ENCODE results near the gene PLXNA2.

The PLXNA2 gene

GRCh38 chr1:208036106-208036808 is 207.9 kb downstream of the PLXNA2 start:
- no peak overlapping the region for H4K5ac ChIP-seq (ENCODE audit: low read length)
- no peak overlapping the region for H2AK5ac ChIP-seq (ENCODE audit: low read length)
- WGBS (ENCODE audit: extremely low coverage, insufficient coverage, low lambda C conversion rate) = no CpG with 5 or more reads among the region's 8 CpGs
- H3K79me2 ChIP-seq (ENCODE audit: control insufficient read depth, insufficient read depth, low read length) = no peaks in the 10 kb centered on the region
- no peak overlapping the region for H2BK15ac ChIP-seq (replicated peaks; ENCODE audit: low read depth)
- no peak overlapping the region for H3K4ac ChIP-seq (ENCODE audit: low read depth, low read length)
- H4K8ac ChIP-seq (ENCODE audit: low read depth, low read length) = no peak overlapping the region
- peaks cover 3% of the 10 kb centered on the region for H3K4me1 ChIP-seq (ENCODE audit: control insufficient read depth, low read depth, low read length)
- H3K27me3 ChIP-seq (ENCODE audit: insufficient read depth, low read length, poor library complexity) = no peaks in the 10 kb centered on the region
- H3K4me3 ChIP-seq (ENCODE audit: low read length) = no peak overlapping the region
- H3K23ac ChIP-seq (ENCODE audit: low read length) = no peak overlapping the region
- no peak overlapping the region for H2BK120ac ChIP-seq (ENCODE audit: low read depth, low read length)
- no peaks in the 10 kb centered on the region for H3K79me1 ChIP-seq (ENCODE audit: low read length)
- H2BK5ac ChIP-seq (ENCODE audit: low read length) = no peak overlapping the region
- no peak overlapping the region for H3K9ac ChIP-seq (ENCODE audit: low read length)
- DNase-seq = peak; percentile 75
- no peak overlapping the region for H3K4me2 ChIP-seq (ENCODE audit: low read length)
- no peak overlapping the region for H3K27ac ChIP-seq (ENCODE audit: low read depth, low read length)
- H3K18ac ChIP-seq (ENCODE audit: low read length) = no peak overlapping the region
- peaks cover 15% of the 10 kb centered on the region for H3K36me3 ChIP-seq (ENCODE audit: control insufficient read depth, insufficient read depth, low read length)
- no peak overlapping the region for H3K56ac ChIP-seq (ENCODE audit: low read length)

GRCh38 chr1:208034135-208034534 is 210.0 kb downstream of the PLXNA2 start:
- no peak overlapping the region for H2BK15ac ChIP-seq (replicated peaks; ENCODE audit: low read depth)
- no peak overlapping the region for H3K4me2 ChIP-seq (ENCODE audit: low read length)
- WGBS (ENCODE audit: extremely low coverage, insufficient coverage, low lambda C conversion rate) = no CpG with 5 or more reads among the region's 8 CpGs
- H3K4me3 ChIP-seq (ENCODE audit: low read length) = no peak overlapping the region
- no peaks in the 10 kb centered on the region for H3K27me3 ChIP-seq (ENCODE audit: insufficient read depth, low read length, poor library complexity)
- DNase-seq = no peak
- H3K79me1 ChIP-seq (ENCODE audit: low read length) = no peaks in the 10 kb centered on the region
- H3K36me3 ChIP-seq (ENCODE audit: control insufficient read depth, insufficient read depth, low read length) = peaks cover 15% of the 10 kb centered on the region
- peaks cover 2% of the 10 kb centered on the region for H3K4me1 ChIP-seq (ENCODE audit: control insufficient read depth, low read depth, low read length)
- no peak overlapping the region for H4K5ac ChIP-seq (ENCODE audit: low read length)
- no peak overlapping the region for H3K9ac ChIP-seq (ENCODE audit: low read length)
- H4K8ac ChIP-seq (ENCODE audit: low read depth, low read length) = no peak overlapping the region
- no peak overlapping the region for H3K18ac ChIP-seq (ENCODE audit: low read length)
- H3K79me2 ChIP-seq (ENCODE audit: control insufficient read depth, insufficient read depth, low read length) = no peaks in the 10 kb centered on the region
- no peak overlapping the region for H3K27ac ChIP-seq (ENCODE audit: low read depth, low read length)
- no peak overlapping the region for H2BK5ac ChIP-seq (ENCODE audit: low read length)
- H2AK5ac ChIP-seq (ENCODE audit: low read length) = no peak overlapping the region
- H3K56ac ChIP-seq (ENCODE audit: low read length) = no peak overlapping the region
- no peak overlapping the region for H3K4ac ChIP-seq (ENCODE audit: low read depth, low read length)
- H2BK120ac ChIP-seq (ENCODE audit: low read depth, low read length) = no peak overlapping the region
- H3K23ac ChIP-seq (ENCODE audit: low read length) = peak overlapping the region; percentile 24

- WGBS (ENCODE audit: extremely low coverage, insufficient coverage, low lambda C conversion rate) = no CpG with 5 or more reads among the region's 10 CpGs
- H3K36me3 ChIP-seq (ENCODE audit: control insufficient read depth, insufficient read depth, low read length) = peaks cover 9% of the 10 kb centered on the region
- H3K79me1 ChIP-seq (ENCODE audit: low read length) = no peaks in the 10 kb centered on the region
- no peak for DNase-seq
- no peak overlapping the region for H2AK5ac ChIP-seq (ENCODE audit: low read length)
- H4K5ac ChIP-seq (ENCODE audit: low read length) = no peak overlapping the region
- H3K23ac ChIP-seq (ENCODE audit: low read length) = no peak overlapping the region
- peaks cover 2% of the 10 kb centered on the region for H3K4me1 ChIP-seq (ENCODE audit: control insufficient read depth, low read depth, low read length)
- no peak overlapping the region for H3K9ac ChIP-seq (ENCODE audit: low read length)
- H2BK120ac ChIP-seq (ENCODE audit: low read depth, low read length) = no peak overlapping the region
- no peak overlapping the region for H2BK5ac ChIP-seq (ENCODE audit: low read length)
- H3K4me2 ChIP-seq (ENCODE audit: low read length) = no peak overlapping the region
- H2BK15ac ChIP-seq (replicated peaks; ENCODE audit: low read depth) = no peak overlapping the region
- no peak overlapping the region for H3K4ac ChIP-seq (ENCODE audit: low read depth, low read length)
- H3K27ac ChIP-seq (ENCODE audit: low read depth, low read length) = no peak overlapping the region
- H3K56ac ChIP-seq (ENCODE audit: low read length) = no peak overlapping the region
- no peak overlapping the region for H4K8ac ChIP-seq (ENCODE audit: low read depth, low read length)
- no peak overlapping the region for H3K18ac ChIP-seq (ENCODE audit: low read length)
- no peak overlapping the region for H3K4me3 ChIP-seq (ENCODE audit: low read length)
- no peaks in the 10 kb centered on the region for H3K79me2 ChIP-seq (ENCODE audit: control insufficient read depth, insufficient read depth, low read length)
- H3K27me3 ChIP-seq (ENCODE audit: insufficient read depth, low read length, poor library complexity) = no peaks in the 10 kb centered on the region
Observed at GRCh38 chr1:208033236-208033635, 210.9 kb downstream of the PLXNA2 start.

- H3K23ac ChIP-seq (ENCODE audit: low read length) = no peak overlapping the region
- H3K79me1 ChIP-seq (ENCODE audit: low read length) = no peaks in the 10 kb centered on the region
- H3K4me2 ChIP-seq (ENCODE audit: low read length) = no peak overlapping the region
- DNase-seq = no peak
- H3K4me1 ChIP-seq (ENCODE audit: control insufficient read depth, low read depth, low read length) = no peaks in the 10 kb centered on the region
- no peaks in the 10 kb centered on the region for H3K79me2 ChIP-seq (ENCODE audit: control insufficient read depth, insufficient read depth, low read length)
- H2BK15ac ChIP-seq (replicated peaks; ENCODE audit: low read depth) = no peak overlapping the region
- no CpG with 5 or more reads among the region's 4 CpGs for WGBS (ENCODE audit: extremely low coverage, insufficient coverage, low lambda C conversion rate)
- no peak overlapping the region for H3K4ac ChIP-seq (ENCODE audit: low read depth, low read length)
- no peak overlapping the region for H3K27ac ChIP-seq (ENCODE audit: low read depth, low read length)
- no peak overlapping the region for H3K4me3 ChIP-seq (ENCODE audit: low read length)
- peaks cover 9% of the 10 kb centered on the region for H3K36me3 ChIP-seq (ENCODE audit: control insufficient read depth, insufficient read depth, low read length)
- H4K5ac ChIP-seq (ENCODE audit: low read length) = no peak overlapping the region
- no peak overlapping the region for H3K18ac ChIP-seq (ENCODE audit: low read length)
- no peak overlapping the region for H3K9ac ChIP-seq (ENCODE audit: low read length)
- H3K27me3 ChIP-seq (ENCODE audit: insufficient read depth, low read length, poor library complexity) = no peaks in the 10 kb centered on the region
- H2BK5ac ChIP-seq (ENCODE audit: low read length) = no peak overlapping the region
- H2BK120ac ChIP-seq (ENCODE audit: low read depth, low read length) = no peak overlapping the region
- H3K56ac ChIP-seq (ENCODE audit: low read length) = no peak overlapping the region
- no peak overlapping the region for H4K8ac ChIP-seq (ENCODE audit: low read depth, low read length)
- no peak overlapping the region for H2AK5ac ChIP-seq (ENCODE audit: low read length)
Observed at GRCh38 chr1:208031932-208032320, 212.3 kb downstream of the PLXNA2 start.

- H2BK5ac ChIP-seq (ENCODE audit: low read length) = no peak overlapping the region
- no peak for DNase-seq
- H4K5ac ChIP-seq (ENCODE audit: low read length) = no peak overlapping the region
- H3K4me2 ChIP-seq (ENCODE audit: low read length) = no peak overlapping the region
- no peak overlapping the region for H4K8ac ChIP-seq (ENCODE audit: low read depth, low read length)
- H3K23ac ChIP-seq (ENCODE audit: low read length) = no peak overlapping the region
- peaks cover 10% of the 10 kb centered on the region for H3K36me3 ChIP-seq (ENCODE audit: control insufficient read depth, insufficient read depth, low read length)
- H3K27me3 ChIP-seq (ENCODE audit: insufficient read depth, low read length, poor library complexity) = no peaks in the 10 kb centered on the region
- no peaks in the 10 kb centered on the region for H3K79me1 ChIP-seq (ENCODE audit: low read length)
- no peak overlapping the region for H2BK120ac ChIP-seq (ENCODE audit: low read depth, low read length)
- no peak overlapping the region for H2BK15ac ChIP-seq (replicated peaks; ENCODE audit: low read depth)
- H3K4me3 ChIP-seq (ENCODE audit: low read length) = no peak overlapping the region
- H3K9ac ChIP-seq (ENCODE audit: low read length) = no peak overlapping the region
- H3K18ac ChIP-seq (ENCODE audit: low read length) = no peak overlapping the region
- H3K27ac ChIP-seq (ENCODE audit: low read depth, low read length) = no peak overlapping the region
- no peaks in the 10 kb centered on the region for H3K4me1 ChIP-seq (ENCODE audit: control insufficient read depth, low read depth, low read length)
- no peak overlapping the region for H2AK5ac ChIP-seq (ENCODE audit: low read length)
- no peak overlapping the region for H3K56ac ChIP-seq (ENCODE audit: low read length)
- no peak overlapping the region for H3K4ac ChIP-seq (ENCODE audit: low read depth, low read length)
- H3K79me2 ChIP-seq (ENCODE audit: control insufficient read depth, insufficient read depth, low read length) = no peaks in the 10 kb centered on the region
- no CpG with 5 or more reads among the region's 10 CpGs for WGBS (ENCODE audit: extremely low coverage, insufficient coverage, low lambda C conversion rate)
Observed at GRCh38 chr1:208031316-208031931, 212.8 kb downstream of the PLXNA2 start.

All from mesendoderm (in vitro differentiated cells).